ENCODE measurements around the gene TMEM61. TPM values are rescaled to one million over a fixed set of nuclear protein-coding genes. Genes with fewer than 3 reads are reported as not detected.
A peak's percentile ranks its signal among the peaks of the same experiment; 100 is the strongest.

Gene TMEM61
- total RNA-seq, 4 donors from 2014 or later = 3.1 to 4.6 (median 4.4) TPM

- peak in 1 of 2 donors; percentile 65 for DNase-seq (ENCODE audit: low spot score in 2 of 2)
Measured at GRCh38 chr1:54984131-54984842, 3.9 kb downstream of the TMEM61 start.

GRCh38 chr1:54985556-54985955 is 5.1 kb downstream of the TMEM61 start:
- intact Hi-C loops (cut with DNase I; ENCODE audit: low total_unique reads) = no loop called here
- no peak for TF ChIP-seq POLR2A (IDR thresholded peaks at IDR 0.05)
- TF ChIP-seq CTCF (IDR thresholded peaks at IDR 0.05) = no peak
- WGBS, 2 donors = 86 to 91% methylated on average over 5 of the region's 5 CpGs
- no peak overlapping the region for H3K4me3 ChIP-seq (ENCODE audit: low read depth, poor library complexity, severe bottlenecking)
- peak in 1 of 2 donors; percentile 74 for DNase-seq (ENCODE audit: low spot score in 2 of 2)

More at GRCh38 chr1:54984131-54984842, 3.9 kb downstream of the TMEM61 start:
- intact Hi-C loops (cut with DNase I; ENCODE audit: low total_unique reads) = no loop called here
- TF ChIP-seq POLR2A (IDR thresholded peaks at IDR 0.05) (no peak), CTCF (IDR thresholded peaks at IDR 0.05) (no peak)
- 47 to 65% methylated on average over 6 to 7 of the region's 7 CpGs for WGBS, 2 donors
- H3K4me3 ChIP-seq (ENCODE audit: low read depth, poor library complexity, severe bottlenecking) = no peak overlapping the region

- intact Hi-C loops (cut with DNase I; ENCODE audit: low total_unique reads) = no loop called here
- 85 to 86% methylated on average over 13 to 15 of the region's 15 CpGs for WGBS, 2 donors
- peak in 1 of 2 donors; percentile 67 for DNase-seq (ENCODE audit: low spot score in 2 of 2)
- TF ChIP-seq POLR2A (IDR thresholded peaks at IDR 0.05) (no peak), CTCF (IDR thresholded peaks at IDR 0.05) (no peak)
- H3K4me3 ChIP-seq (ENCODE audit: low read depth, poor library complexity, severe bottlenecking) = no peak overlapping the region
Measured at GRCh38 chr1:54986025-54986424, 5.6 kb downstream of the TMEM61 start.

- H3K4me3 ChIP-seq (ENCODE audit: low read depth, poor library complexity, severe bottlenecking) = no peak overlapping the region
- no peak for DNase-seq (ENCODE audit: low spot score in 2 of 2)
- intact Hi-C loops (cut with DNase I; ENCODE audit: low total_unique reads) = no loop called here
- TF ChIP-seq POLR2A (IDR thresholded peaks at IDR 0.05) (no peak), CTCF (IDR thresholded peaks at IDR 0.05) (no peak)
- WGBS, 2 donors = 86 to 92% methylated on average over 3 of the region's 3 CpGs
Measured at GRCh38 chr1:54986533-54986932, 6.1 kb downstream of the TMEM61 start.

GRCh38 chr1:54987427-54987826 is 7.0 kb downstream of the TMEM61 start:
- intact Hi-C loops (cut with DNase I; ENCODE audit: low total_unique reads) = no loop called here
- DNase-seq (ENCODE audit: low spot score in 2 of 2) = no peak
- no peak overlapping the region for H3K4me3 ChIP-seq (ENCODE audit: low read depth, poor library complexity, severe bottlenecking)
- TF ChIP-seq CTCF (IDR thresholded peaks at IDR 0.05) (no peak), POLR2A (IDR thresholded peaks at IDR 0.05) (no peak)
- WGBS, 2 donors = 60 to 63% methylated on average over 2 of the region's 2 CpGs

All from lower leg skin (tissue), 4 donors.